GM12864 (cell line): ENCODE measurements around the gene C1orf210.

Experiments used
- DNase-seq: peaks from one replicate; pipeline ENCODE4 v3.0.0-alpha.2; 2011; ENCODE audit warnings: low read depth
- H3K4me3 ChIP-seq: 2 replicates; pipeline ENCODE4 v1.5.1; 2011; ENCODE audit warnings: mild to moderate bottlenecking, low read depth, low read length, control low read depth
- CTCF ChIP-seq: IDR thresholded peaks from 2 replicates; pipeline ENCODE4 v1.5.1; 2011; ENCODE audit warnings: low read depth, mild to moderate bottlenecking, moderate library complexity, low read length, control low read depth, inconsistent platforms; ENCODE audit errors: missing control alignments

Gene C1orf210

GRCh38 chr1:43238085-43238484, 47.3 kb downstream of the C1orf210 start:
- H3K4me3 ChIP-seq = no peak overlapping the region
- TF ChIP-seq CTCF = peak; percentile 87
- DNase-seq = no peak

- no peak overlapping the region for H3K4me3 ChIP-seq
- no peak for DNase-seq
- TF ChIP-seq CTCF = no peak
Observed at GRCh38 chr1:43237121-43237520, 48.3 kb downstream of the C1orf210 start.

DNA sequence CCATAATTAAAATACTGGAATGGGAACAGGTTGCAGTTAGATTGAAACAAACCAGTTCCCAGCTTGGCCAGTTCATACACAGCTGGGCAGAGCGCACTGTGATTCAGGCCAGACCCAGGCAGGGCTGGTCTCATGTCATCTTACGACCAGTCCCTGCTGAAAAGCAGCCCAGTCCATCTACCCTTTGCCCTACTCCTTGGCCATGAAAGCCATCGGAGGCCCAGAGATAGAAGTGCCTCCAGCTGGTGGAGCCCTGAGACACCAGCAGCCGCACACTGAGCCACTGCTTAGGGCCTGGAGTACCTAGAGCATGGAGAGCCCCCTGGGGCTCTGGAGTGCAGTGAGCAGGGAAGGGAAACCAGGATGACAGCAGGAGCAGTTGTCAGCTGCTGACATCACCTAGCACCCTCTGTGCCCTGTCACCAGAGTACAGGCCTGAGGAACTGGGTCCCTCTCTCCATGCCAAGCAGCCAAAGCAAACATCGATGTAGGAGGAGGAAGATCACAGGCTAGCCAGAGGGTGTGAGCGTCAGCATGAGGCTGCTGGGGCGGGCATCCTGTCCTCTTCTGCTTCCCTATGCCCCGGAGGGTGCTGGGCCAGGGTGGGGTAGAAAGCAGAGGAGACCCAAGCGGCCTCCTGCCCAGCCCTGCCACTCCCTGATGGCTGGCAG, 49.8 kb downstream of the C1orf210 start:
- no peak for DNase-seq
- H3K4me3 ChIP-seq = no peak overlapping the region
- TF ChIP-seq CTCF = no peak

GRCh38 chr1:43235040-43235439, 50.3 kb downstream of the C1orf210 start:
- TF ChIP-seq CTCF = no peak
- no peak for DNase-seq
- no peak overlapping the region for H3K4me3 ChIP-seq

GRCh38 chr1:43234267-43234666, 51.1 kb downstream of the C1orf210 start:
- H3K4me3 ChIP-seq = no peak overlapping the region

GRCh38 chr1:43233631-43234030, 51.8 kb downstream of the C1orf210 start:
- no peak for DNase-seq
- TF ChIP-seq CTCF = no peak
- no peak overlapping the region for H3K4me3 ChIP-seq

More at GRCh38 chr1:43234267-43234666, 51.1 kb downstream of the C1orf210 start:
- TF ChIP-seq CTCF = no peak
- DNase-seq = no peak

DNA sequence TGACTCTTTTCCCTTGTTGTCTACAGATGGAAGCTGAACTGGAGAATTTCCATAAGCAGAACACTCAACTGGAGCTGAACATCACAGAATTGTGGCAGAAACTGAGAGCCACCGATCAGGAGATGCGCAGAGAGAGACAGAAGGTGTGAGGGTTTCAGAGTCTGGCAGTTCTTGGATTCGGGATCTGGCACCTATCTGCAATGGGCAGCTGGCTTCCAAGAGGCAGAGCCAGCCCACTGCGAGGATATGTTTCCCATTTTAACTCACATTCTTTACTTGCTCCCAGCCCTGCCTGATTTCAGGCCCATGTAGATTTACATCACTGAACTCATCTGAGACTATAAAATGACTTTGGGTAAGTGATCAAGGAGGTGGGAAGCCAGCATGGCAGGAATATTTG, 52.9 kb downstream of the C1orf210 start:
- no peak for TF ChIP-seq CTCF
- H3K4me3 ChIP-seq = no peak overlapping the region
- no peak for DNase-seq
